ENCODE data around the gene DDX27.

GRCh38 chr20:49285813-49286494 lies 66.7 kb downstream of the DDX27 start:
- TF ChIP-seq, protein P1, sequence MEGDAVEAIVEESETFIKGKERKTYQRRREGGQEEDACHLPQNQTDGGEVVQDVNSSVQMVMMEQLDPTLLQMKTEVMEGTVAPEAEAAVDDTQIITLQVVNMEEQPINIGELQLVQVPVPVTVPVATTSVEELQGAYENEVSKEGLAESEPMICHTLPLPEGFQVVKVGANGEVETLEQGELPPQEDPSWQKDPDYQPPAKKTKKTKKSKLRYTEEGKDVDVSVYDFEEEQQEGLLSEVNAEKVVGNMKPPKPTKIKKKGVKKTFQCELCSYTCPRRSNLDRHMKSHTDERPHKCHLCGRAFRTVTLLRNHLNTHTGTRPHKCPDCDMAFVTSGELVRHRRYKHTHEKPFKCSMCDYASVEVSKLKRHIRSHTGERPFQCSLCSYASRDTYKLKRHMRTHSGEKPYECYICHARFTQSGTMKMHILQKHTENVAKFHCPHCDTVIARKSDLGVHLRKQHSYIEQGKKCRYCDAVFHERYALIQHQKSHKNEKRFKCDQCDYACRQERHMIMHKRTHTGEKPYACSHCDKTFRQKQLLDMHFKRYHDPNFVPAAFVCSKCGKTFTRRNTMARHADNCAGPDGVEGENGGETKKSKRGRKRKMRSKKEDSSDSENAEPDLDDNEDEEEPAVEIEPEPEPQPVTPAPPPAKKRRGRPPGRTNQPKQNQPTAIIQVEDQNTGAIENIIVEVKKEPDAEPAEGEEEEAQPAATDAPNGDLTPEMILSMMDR (conservative IDR thresholded peaks at IDR 0.05 in 1 of 2, IDR thresholded peaks at IDR 0.05 in 1 of 2; ENCODE audit: extremely low read depth in 1 of 2, insufficient read depth in 1 of 2, low read depth in 1 of 2, low read length in 2 of 2): no peak
- TF ChIP-seq EZH2 (IDR thresholded peaks at IDR 0.05; ENCODE audit: borderline replicate concordance, low read length): no peak

Data from mammary epithelial cell (primary cell).